OCI-LY1 (cell line): ENCODE data around the gene EFNA4.

ENCODE experiments used
- H2AFZ ChIP-seq: fragments of 200-600 bp; sonication (generic), shearing (Covaris generic); 2 replicates; pipeline ENCODE4 v1.6.0; 2014; ENCODE audit warnings: antibody characterized with exemption, mild to moderate bottlenecking, low read length
- H3F3A ChIP-seq: fragments of 200-600 bp; sonication (generic), shearing (Covaris generic); 2 replicates; pipeline ENCODE4 v1.6.0; 2014; ENCODE audit warnings: mild to moderate bottlenecking, antibody characterized with exemption, low read length, moderate library complexity; ENCODE audit not compliant: insufficient read depth
- H3K27ac ChIP-seq: fragments of 200-600 bp; sonication (generic); 2 replicates; pipeline ENCODE4 v1.5.1; 2014; ENCODE audit warnings: low read length, mixed run types, mild to moderate bottlenecking, low read depth; ENCODE audit not compliant: poor library complexity, severe bottlenecking
- H3K27me3 ChIP-seq: fragments of 200-600 bp; sonication (generic); 2 replicates; pipeline ENCODE4 v1.6.0; 2014; ENCODE audit warnings: antibody characterized with exemption, mild to moderate bottlenecking, low read length, moderate library complexity; ENCODE audit not compliant: insufficient read depth
- H3K36me3 ChIP-seq: fragments of 200-600 bp; sonication (generic); 2 replicates; pipeline ENCODE4 v1.6.1; 2014; ENCODE audit warnings: mild to moderate bottlenecking, antibody characterized with exemption, low read length, moderate library complexity, mixed read lengths; ENCODE audit not compliant: insufficient read depth
- H3K4me1 ChIP-seq: fragments of 200-600 bp; sonication (generic); 2 replicates; pipeline ENCODE4 v1.5.1; 2014; ENCODE audit warnings: mild to moderate bottlenecking, low read length, moderate library complexity; ENCODE audit not compliant: insufficient read depth, severe bottlenecking
- H3K4me2 ChIP-seq: fragments of 200-600 bp; sonication (generic), shearing (Covaris generic); 2 replicates; pipeline ENCODE4 v1.6.1; 2014; ENCODE audit warnings: low read length
- H3K4me3 ChIP-seq: fragments of 200-600 bp; sonication (generic); 2 replicates; pipeline ENCODE4 v1.5.1; 2014; ENCODE audit warnings: low read length, low read depth, mild to moderate bottlenecking, mixed read lengths; ENCODE audit not compliant: poor library complexity, severe bottlenecking
- H3K79me2 ChIP-seq: fragments of 200-600 bp; shearing (Covaris generic); 2 replicates; pipeline ENCODE4 v1.6.1; 2016; ENCODE audit warnings: mixed run types, low read length, mixed read lengths; ENCODE audit not compliant: insufficient read depth
- H3K9ac ChIP-seq: fragments of 200-600 bp; sonication (generic), shearing (Covaris generic); 2 replicates; pipeline ENCODE4 v1.6.1; 2014; ENCODE audit warnings: mild to moderate bottlenecking, low read length, mixed read lengths
- H3K9me2 ChIP-seq: fragments of 200-600 bp; sonication (generic), shearing (Covaris generic); 2 replicates; pipeline ENCODE4 v1.6.1; 2014; ENCODE audit warnings: low read depth, mild to moderate bottlenecking, low read length, mixed read lengths
- H3K9me3 ChIP-seq: fragments of 200-600 bp; shearing (Covaris generic); 2 replicates; pipeline ENCODE4 v1.6.1; 2014; ENCODE audit warnings: low read length, mixed read lengths
- H4K20me1 ChIP-seq: fragments of 200-600 bp; sonication (generic), shearing (Covaris generic); 2 replicates; pipeline ENCODE4 v1.6.0; 2016; ENCODE audit warnings: mild to moderate bottlenecking, low read length; ENCODE audit not compliant: insufficient read depth
- EZH2 ChIP-seq: fragments of 200-600 bp; sonication (generic), shearing (Covaris generic); IDR thresholded peaks from 2 replicates; pipeline ENCODE4 v1.8.0; 2017; ENCODE audit warnings: borderline replicate concordance, mixed run types, mild to moderate bottlenecking, antibody characterized with exemption, low read length, moderate library complexity, mixed read lengths
- TF ChIP-seq, protein P1 (sequence below): fragments of 200-600 bp; sonication (generic), shearing (Covaris generic); IDR thresholded peaks from 2 replicates; pipeline ENCODE4 v1.5.1; 2017; ENCODE audit warnings: mild to moderate bottlenecking, antibody characterized with exemption, low read length, moderate library complexity, mixed read lengths

Gene EFNA4

DNA sequence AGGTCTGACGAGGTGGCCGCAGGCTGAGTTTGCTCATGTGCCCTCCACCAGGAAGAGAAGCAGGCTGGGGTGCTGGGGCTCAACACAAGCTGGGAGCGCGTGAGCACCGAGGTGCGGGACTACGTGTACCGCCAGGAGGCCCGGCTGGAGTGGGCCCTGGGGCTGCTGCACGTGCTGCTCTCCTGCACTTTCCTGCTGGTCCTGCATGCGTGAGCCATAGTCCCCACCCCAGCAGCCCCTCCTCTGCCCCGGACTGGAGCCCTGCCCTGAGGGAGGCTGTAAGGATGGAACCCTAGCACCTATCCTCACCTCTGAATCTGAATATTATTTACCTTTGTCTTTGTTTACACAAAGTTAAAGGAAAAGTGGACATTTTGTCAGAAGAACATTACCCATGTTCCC lies 20.2 kb upstream of the EFNA4 start:
- H3K9ac ChIP-seq: no peak overlapping the region
- H3K9me3 ChIP-seq: no peaks in the 10 kb centered on the region
- no peaks in the 10 kb centered on the region for H3K79me2 ChIP-seq
- TF ChIP-seq EZH2: no peak
- TF ChIP-seq, protein P1, sequence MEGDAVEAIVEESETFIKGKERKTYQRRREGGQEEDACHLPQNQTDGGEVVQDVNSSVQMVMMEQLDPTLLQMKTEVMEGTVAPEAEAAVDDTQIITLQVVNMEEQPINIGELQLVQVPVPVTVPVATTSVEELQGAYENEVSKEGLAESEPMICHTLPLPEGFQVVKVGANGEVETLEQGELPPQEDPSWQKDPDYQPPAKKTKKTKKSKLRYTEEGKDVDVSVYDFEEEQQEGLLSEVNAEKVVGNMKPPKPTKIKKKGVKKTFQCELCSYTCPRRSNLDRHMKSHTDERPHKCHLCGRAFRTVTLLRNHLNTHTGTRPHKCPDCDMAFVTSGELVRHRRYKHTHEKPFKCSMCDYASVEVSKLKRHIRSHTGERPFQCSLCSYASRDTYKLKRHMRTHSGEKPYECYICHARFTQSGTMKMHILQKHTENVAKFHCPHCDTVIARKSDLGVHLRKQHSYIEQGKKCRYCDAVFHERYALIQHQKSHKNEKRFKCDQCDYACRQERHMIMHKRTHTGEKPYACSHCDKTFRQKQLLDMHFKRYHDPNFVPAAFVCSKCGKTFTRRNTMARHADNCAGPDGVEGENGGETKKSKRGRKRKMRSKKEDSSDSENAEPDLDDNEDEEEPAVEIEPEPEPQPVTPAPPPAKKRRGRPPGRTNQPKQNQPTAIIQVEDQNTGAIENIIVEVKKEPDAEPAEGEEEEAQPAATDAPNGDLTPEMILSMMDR: no peak
- H3K36me3 ChIP-seq: no peaks in the 10 kb centered on the region
- H3K4me1 ChIP-seq: no peaks in the 10 kb centered on the region
- H3F3A ChIP-seq: no peaks in the 10 kb centered on the region
- no peak overlapping the region for H2AFZ ChIP-seq
- H3K9me2 ChIP-seq: no peaks in the 10 kb centered on the region
- peaks cover 7% of the 10 kb centered on the region for H3K27me3 ChIP-seq
- H3K4me2 ChIP-seq: no peak overlapping the region
- no peak overlapping the region for H3K27ac ChIP-seq
- no peaks in the 10 kb centered on the region for H4K20me1 ChIP-seq
- no peak overlapping the region for H3K4me3 ChIP-seq

DNA sequence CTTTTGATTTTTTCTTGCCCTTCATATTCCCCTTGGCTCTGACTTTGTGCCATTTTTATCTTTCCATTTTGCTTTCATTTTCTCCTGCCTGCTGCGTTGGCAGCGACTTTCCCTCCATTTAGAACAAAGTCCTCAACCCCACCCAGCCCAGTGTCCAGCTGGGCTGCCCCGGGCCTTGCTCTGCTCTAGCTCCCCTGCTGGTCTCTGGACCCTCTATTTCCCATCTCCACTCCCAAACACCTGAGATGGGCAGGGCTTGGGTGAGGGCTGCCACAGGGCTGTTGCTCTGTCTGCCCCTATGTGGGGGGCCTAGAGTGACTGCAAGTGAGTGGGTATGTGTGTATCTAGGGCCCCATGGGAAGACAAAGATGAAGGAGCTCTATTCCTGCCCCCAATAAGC lies 19.7 kb upstream of the EFNA4 start:
- TF ChIP-seq, protein P1: no peak
- TF ChIP-seq EZH2: no peak
- Histone ChIP-seq H2AFZ (no peak overlapping the region), H3K9me2 (no peaks in the 10 kb centered on the region), H3K27me3 (peaks cover 7% of the 10 kb centered on the region), H3K9me3 (no peaks in the 10 kb centered on the region), H3K4me3 (no peak overlapping the region), H4K20me1 (no peaks in the 10 kb centered on the region), H3K9ac (no peak overlapping the region), H3K27ac (no peak overlapping the region), H3F3A (no peaks in the 10 kb centered on the region), H3K36me3 (no peaks in the 10 kb centered on the region), H3K79me2 (no peaks in the 10 kb centered on the region), H3K4me1 (no peaks in the 10 kb centered on the region), H3K4me2 (no peak overlapping the region)

DNA sequence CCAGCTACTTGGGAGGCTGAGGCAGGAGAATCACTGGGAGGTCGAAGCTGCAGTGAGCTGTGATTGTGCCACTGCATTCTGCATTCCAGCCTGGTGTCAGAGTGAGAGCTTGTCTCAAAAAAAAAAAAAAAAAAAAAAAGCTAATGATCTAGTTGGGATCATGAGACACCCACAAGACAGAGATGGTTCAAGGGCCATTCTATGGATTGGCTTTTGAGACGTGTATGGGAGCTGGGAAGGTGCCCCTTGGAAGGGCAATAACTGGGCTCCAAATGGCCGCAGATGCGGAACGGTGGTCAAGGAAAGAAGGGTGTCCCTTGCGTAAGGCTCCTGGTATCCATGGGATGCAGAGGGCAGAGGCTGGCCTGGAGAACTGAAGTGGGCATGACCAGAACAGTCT lies 19.2 kb upstream of the EFNA4 start:
- Histone ChIP-seq H3K9me3 (no peaks in the 10 kb centered on the region), H3K9ac (no peak overlapping the region), H3K9me2 (no peaks in the 10 kb centered on the region), H3K4me3 (no peak overlapping the region), H3K27me3 (peaks cover 7% of the 10 kb centered on the region), H3K4me1 (no peaks in the 10 kb centered on the region), H2AFZ (no peak overlapping the region), H3K79me2 (no peaks in the 10 kb centered on the region), H3F3A (no peaks in the 10 kb centered on the region), H3K4me2 (no peak overlapping the region), H3K27ac (no peak overlapping the region), H4K20me1 (no peaks in the 10 kb centered on the region), H3K36me3 (no peaks in the 10 kb centered on the region)
- TF ChIP-seq, protein P1: no peak
- TF ChIP-seq EZH2: no peak
